Esophagus squamous epithelium (tissue), 4 donors: ENCODE measurements around the gene CFAP20.

ENCODE experiments used
- POLR2A ChIP-seq, 4 donors: fragments of 450-650 bp; IDR thresholded peaks; one replicate each; pipeline ENCODE4 v1.6.1; 2017; ENCODE audit warnings: antibody characterized with exemption in 4 of 4, mild to moderate bottlenecking in 4 of 4, moderate library complexity in 3 of 4
- TF ChIP-seq, protein P1 (sequence below), 6 experiments: fragments of 450-650 bp in 4 of 6; fragments of 200-600 bp in 2 of 6; sonication (generic) in 2 of 6; IDR thresholded peaks; one replicate each; pipeline ENCODE4 v1.5.1; 2016 to 2019; ENCODE audit warnings: antibody characterized with exemption in 6 of 6, mild to moderate bottlenecking in 4 of 6, moderate library complexity in 4 of 6

DNA sequence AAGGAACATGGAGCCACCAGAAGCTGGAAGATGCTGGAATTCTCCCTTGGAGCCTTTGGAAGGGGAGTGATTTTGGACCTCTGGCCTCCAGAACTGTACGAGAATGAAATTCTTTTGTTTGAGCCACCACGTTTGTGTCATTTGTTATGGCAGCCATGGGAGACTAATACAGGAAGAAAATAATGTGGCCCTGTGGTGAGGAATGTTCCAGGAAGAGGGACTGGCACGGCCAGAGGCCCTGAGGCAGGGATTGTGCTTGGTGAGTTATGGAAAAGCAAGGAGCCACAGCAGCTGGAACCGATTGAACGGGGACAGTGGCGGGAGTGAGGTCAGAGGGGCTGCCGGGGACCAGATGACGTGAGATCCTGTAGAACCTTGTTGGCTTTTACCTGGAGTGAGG, 51.4 kb downstream of the CFAP20 start:
- TF ChIP-seq, protein P1, sequence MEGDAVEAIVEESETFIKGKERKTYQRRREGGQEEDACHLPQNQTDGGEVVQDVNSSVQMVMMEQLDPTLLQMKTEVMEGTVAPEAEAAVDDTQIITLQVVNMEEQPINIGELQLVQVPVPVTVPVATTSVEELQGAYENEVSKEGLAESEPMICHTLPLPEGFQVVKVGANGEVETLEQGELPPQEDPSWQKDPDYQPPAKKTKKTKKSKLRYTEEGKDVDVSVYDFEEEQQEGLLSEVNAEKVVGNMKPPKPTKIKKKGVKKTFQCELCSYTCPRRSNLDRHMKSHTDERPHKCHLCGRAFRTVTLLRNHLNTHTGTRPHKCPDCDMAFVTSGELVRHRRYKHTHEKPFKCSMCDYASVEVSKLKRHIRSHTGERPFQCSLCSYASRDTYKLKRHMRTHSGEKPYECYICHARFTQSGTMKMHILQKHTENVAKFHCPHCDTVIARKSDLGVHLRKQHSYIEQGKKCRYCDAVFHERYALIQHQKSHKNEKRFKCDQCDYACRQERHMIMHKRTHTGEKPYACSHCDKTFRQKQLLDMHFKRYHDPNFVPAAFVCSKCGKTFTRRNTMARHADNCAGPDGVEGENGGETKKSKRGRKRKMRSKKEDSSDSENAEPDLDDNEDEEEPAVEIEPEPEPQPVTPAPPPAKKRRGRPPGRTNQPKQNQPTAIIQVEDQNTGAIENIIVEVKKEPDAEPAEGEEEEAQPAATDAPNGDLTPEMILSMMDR (IDR thresholded peaks at IDR 0.05): no peak
- no peak for TF ChIP-seq POLR2A (IDR thresholded peaks at IDR 0.05)
